GM18526 (cell line): ENCODE data around the gene ZNF667.

ENCODE experiments used
- POLR2A ChIP-seq: IDR thresholded peaks from 3 replicates; pipeline ENCODE4 v1.6.1; 2011; ENCODE audit not compliant: insufficient read length; ENCODE audit errors: extremely low read depth

Gene ZNF667

GRCh38 chr19:56403764-56404704 is 73.1 kb downstream of the ZNF667 start, which contains the start of gene ZNF583:
TSS of gene ZNF583 (plus strand) at chr19:56404332. CDS start at chr19:56407115, 2,783 bp downstream.
- peak; percentile 34 for TF ChIP-seq POLR2A

DNA sequence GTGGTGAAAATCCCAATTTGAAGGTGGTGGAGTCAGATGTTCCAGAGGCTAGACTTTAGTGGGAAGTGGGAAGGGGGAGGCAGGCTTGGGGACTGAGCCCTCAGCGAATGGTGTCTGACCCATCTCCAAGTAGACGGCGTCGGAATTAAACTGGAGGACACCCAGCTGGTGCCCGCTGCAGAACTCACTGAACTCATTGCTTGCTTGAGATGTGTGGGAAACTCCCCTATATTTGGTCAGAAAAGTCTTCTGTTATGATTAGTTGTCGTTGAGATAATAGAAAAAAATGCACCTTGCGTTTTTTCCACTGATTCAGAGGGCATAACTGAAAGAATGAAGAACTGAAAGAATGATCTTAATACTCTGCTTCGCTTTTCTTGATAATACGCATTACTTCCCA is 73.9 kb downstream of the ZNF667 start:
- TF ChIP-seq POLR2A, result no peak

- no peak for TF ChIP-seq POLR2A
These were observed 76.7 kb downstream of the ZNF667 start for GRCh38 chr19:56400485-56400884.

DNA sequence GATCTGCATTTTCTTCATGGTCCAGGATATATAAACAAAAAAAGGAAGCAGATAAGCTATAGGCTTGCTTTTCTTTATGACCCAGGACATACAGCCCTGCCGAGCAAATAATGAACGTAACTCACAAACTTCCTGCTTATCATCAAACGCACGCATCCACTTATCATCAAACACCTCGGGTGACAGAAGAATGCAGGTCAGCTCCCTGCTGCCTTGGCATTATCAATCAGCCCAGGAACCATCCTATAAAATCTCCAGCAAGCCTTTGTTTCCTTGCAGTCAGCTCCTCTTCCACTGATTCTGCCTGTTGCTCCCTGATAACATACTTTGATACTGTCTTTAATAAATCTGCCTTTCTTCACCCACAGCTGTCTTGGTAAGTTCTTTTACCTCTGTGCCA is 78.3 kb downstream of the ZNF667 start:
- TF ChIP-seq POLR2A, result no peak

DNA sequence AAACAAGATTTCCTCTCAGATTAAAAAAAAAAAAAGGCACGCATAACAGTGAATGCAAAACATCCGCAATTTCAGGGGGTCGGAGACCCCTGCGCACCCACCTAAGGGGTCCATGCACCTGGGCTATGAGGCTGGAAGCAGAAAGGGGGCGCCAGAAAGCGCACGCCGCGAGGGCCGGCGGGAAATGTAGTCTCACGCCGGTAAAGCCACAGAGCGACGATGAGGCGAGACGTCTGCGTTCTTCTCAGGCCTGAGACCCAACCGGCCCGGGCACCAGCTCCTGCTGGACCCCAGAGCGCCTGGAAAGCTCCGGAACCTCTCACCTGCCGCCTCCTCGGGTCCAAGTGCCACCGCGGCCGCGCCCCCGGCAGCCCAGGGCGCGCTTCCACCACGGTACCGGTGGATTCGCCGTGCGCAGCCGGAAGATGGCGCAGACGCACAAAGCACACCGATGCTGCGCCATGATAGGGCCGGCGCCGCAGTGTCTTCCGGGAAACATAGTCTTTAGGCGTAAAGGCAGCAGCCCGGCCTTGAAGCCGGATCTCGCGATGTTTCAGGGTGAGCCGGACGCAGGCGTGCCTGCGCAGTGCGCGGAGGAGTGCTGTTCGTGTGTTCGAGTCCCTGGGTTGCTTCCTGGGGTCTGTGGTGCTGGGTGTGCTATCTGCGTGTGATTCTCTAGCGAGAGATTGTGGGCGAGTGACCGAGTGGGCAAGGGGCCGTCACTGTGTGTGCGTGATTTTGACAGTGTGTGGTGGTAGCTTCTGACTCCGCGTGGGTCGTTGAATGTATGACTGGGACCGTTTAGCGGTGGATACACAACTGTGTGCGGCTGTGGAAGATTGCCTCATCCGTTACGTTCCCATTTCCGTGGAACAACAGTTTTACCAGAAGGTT is 83.8 kb downstream of the ZNF667 start, which contains the start of gene ZNF582:
Gene ZNF582 (minus strand): TSS at position 416 of the 894 bp plus-strand sequence. CDS start 1,782 bp downstream, outside the sequence.
- peak; percentile 71 for TF ChIP-seq POLR2A
